ENCODE results near the gene PPP1R26. TPM values are rescaled to one million over a fixed set of nuclear protein-coding genes. Genes with fewer than 3 reads are reported as not detected.

PPP1R26 gene
- total and polyA plus RNA-seq, 2 of the 8 experiments (the other 6 are each of a cell fraction or from before 2014, with no cell fraction given), result 9.8 to 32.7 TPM

GRCh38 chr9:135468854-135469521, 10.6 kb upstream of the PPP1R26 start (continued):
- no peak for TF ChIP-seq NRF1 (IDR thresholded peaks at IDR 0.05; ENCODE audit: low read depth, low read length)
